ENCODE data around the gene ABCC8. TPM values are rescaled to one million over a fixed set of nuclear protein-coding genes. Genes with fewer than 3 reads are reported as not detected.

Gene ABCC8
- total and polyA plus RNA-seq, 2 donors (not counting 1 experiment from before 2014, with no cell fraction given), result 0.03 to 0.17 TPM

DNA sequence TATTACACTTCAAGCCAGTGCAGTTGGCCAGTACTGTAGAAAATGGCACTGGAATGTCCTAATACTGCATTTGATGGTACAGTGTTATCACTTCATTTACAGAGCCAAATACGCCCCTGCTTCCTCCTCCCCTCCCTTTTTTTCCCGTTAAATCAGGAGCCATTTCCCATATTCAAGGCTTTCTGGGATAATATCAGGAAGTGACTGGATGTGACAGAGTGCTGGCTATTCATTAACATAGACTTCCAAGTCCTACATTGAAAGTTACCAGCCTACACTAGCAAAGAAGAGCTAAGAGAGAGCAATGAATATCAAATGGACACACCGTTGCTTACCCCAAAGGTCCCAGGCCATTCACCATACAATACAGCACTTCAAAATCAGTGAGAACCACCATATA lies 32.1 kb upstream of the ABCC8 start:
- no peak overlapping the region for H3K4me2 ChIP-seq (replicated peaks; ENCODE audit: low read depth, low read length, poor library complexity, severe bottlenecking)
- POLR2A ChIA-PET, result no interaction called here
- no peaks in the 10 kb centered on the region for H3K36me3 ChIP-seq (replicated peaks in 1 of 2; ENCODE audit: control extremely low read depth in 1 of 2, control insufficient read depth in 1 of 2, extremely low read depth in 1 of 2, insufficient read depth in 2 of 2, low read length in 1 of 2)
- ATAC-seq (ENCODE audit: low read depth) (no peak), DNase-seq (no peak)
- Mint-ChIP-seq H3K4me1 (no peaks in the 10 kb centered on the region), H3K27ac (no peak overlapping the region), H3K4me3 (no peak overlapping the region), H3K9me3 (ENCODE audit: insufficient read depth) (no peaks in the 10 kb centered on the region), H3K27me3 (peaks cover 28% of the 10 kb centered on the region)
- H3K4me1 ChIP-seq (ENCODE audit: control insufficient read depth in 2 of 2, insufficient read depth in 2 of 2, low read length in 2 of 2), result no peaks in the 10 kb centered on the region
- H3K27ac ChIP-seq (ENCODE audit: low read length in 2 of 2), result no peak overlapping the region
- no peak overlapping the region for H3K4me3 ChIP-seq (ENCODE audit: control extremely low read depth in 1 of 5, extremely low read depth in 1 of 5, insufficient read depth in 1 of 5, low read depth in 2 of 5, low read length in 4 of 5)
- H3K9ac ChIP-seq (ENCODE audit: low read length), result no peak overlapping the region
- no peaks in the 10 kb centered on the region for H3K79me2 ChIP-seq (ENCODE audit: control insufficient read depth, insufficient read depth, low read length)
- TF ChIP-seq, protein P1, sequence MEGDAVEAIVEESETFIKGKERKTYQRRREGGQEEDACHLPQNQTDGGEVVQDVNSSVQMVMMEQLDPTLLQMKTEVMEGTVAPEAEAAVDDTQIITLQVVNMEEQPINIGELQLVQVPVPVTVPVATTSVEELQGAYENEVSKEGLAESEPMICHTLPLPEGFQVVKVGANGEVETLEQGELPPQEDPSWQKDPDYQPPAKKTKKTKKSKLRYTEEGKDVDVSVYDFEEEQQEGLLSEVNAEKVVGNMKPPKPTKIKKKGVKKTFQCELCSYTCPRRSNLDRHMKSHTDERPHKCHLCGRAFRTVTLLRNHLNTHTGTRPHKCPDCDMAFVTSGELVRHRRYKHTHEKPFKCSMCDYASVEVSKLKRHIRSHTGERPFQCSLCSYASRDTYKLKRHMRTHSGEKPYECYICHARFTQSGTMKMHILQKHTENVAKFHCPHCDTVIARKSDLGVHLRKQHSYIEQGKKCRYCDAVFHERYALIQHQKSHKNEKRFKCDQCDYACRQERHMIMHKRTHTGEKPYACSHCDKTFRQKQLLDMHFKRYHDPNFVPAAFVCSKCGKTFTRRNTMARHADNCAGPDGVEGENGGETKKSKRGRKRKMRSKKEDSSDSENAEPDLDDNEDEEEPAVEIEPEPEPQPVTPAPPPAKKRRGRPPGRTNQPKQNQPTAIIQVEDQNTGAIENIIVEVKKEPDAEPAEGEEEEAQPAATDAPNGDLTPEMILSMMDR (IDR thresholded peaks at IDR 0.05), result no peak
- TF ChIP-seq EZH2 (IDR thresholded peaks at IDR 0.05; ENCODE audit: borderline replicate concordance, insufficient read depth, low read depth, low read length, poor library complexity, severe bottlenecking), result no peak
- CTCF ChIA-PET, result interaction anchor here (5.2 to 7.7 kb wide), 2 partner anchors 120 to 125 kb away, joined by 31 to 116 read pairs; partner anchors contain the start of gene KCNJ11
- H4K20me1 ChIP-seq (ENCODE audit: control insufficient read depth, insufficient read depth, low read length, poor library complexity, severe bottlenecking), result no peaks in the 10 kb centered on the region
- no peaks in the 10 kb centered on the region for H3K27me3 ChIP-seq (replicated peaks in 1 of 4; ENCODE audit: control extremely low read depth in 1 of 4, control insufficient read depth in 3 of 4, insufficient read depth in 4 of 4, low read length in 3 of 4)
- intact Hi-C loops (cut with micrococcal nuclease), result loop anchor here (10.0 kb wide), 1 partner anchor 564 kb away; no protein-coding TSS in a partner anchor
- no peaks in the 10 kb centered on the region for H3K9me3 ChIP-seq (ENCODE audit: control extremely low read depth in 1 of 3, control insufficient read depth in 2 of 3, insufficient read depth in 1 of 3, low read length in 2 of 3)
- WGBS (ENCODE audit: insufficient coverage), result no CpG with 5 or more reads among the region's 3 CpGs
- no peak overlapping the region for H2AFZ ChIP-seq (ENCODE audit: insufficient read depth, low read depth, low read length, poor library complexity, severe bottlenecking)

- H3K4me1 Mint-ChIP-seq, result no peaks in the 10 kb centered on the region
- TF ChIP-seq, protein P1 (IDR thresholded peaks at IDR 0.05), result no peak
- no peak for TF ChIP-seq EZH2 (IDR thresholded peaks at IDR 0.05; ENCODE audit: borderline replicate concordance, insufficient read depth, low read depth, low read length, poor library complexity, severe bottlenecking)
- Histone ChIP-seq H3K79me2 (ENCODE audit: control insufficient read depth, insufficient read depth, low read length) (no peaks in the 10 kb centered on the region), H3K4me2 (replicated peaks; ENCODE audit: low read depth, low read length, poor library complexity, severe bottlenecking) (no peak overlapping the region), H2AFZ (ENCODE audit: insufficient read depth, low read depth, low read length, poor library complexity, severe bottlenecking) (no peak overlapping the region), H3K9me3 (ENCODE audit: control extremely low read depth in 1 of 3, control insufficient read depth in 2 of 3, insufficient read depth in 1 of 3, low read length in 2 of 3) (no peaks in the 10 kb centered on the region), H4K20me1 (ENCODE audit: control insufficient read depth, insufficient read depth, low read length, poor library complexity, severe bottlenecking) (no peaks in the 10 kb centered on the region), H3K4me1 (ENCODE audit: control insufficient read depth in 2 of 2, insufficient read depth in 2 of 2, low read length in 2 of 2) (no peaks in the 10 kb centered on the region), H3K9ac (ENCODE audit: low read length) (no peak overlapping the region), H3K27ac (ENCODE audit: low read length in 2 of 2) (no peak overlapping the region), H3K36me3 (replicated peaks in 1 of 2; ENCODE audit: control extremely low read depth in 1 of 2, control insufficient read depth in 1 of 2, extremely low read depth in 1 of 2, insufficient read depth in 2 of 2, low read length in 1 of 2) (no peaks in the 10 kb centered on the region), H3K27me3 (replicated peaks in 1 of 4; ENCODE audit: control extremely low read depth in 1 of 4, control insufficient read depth in 3 of 4, insufficient read depth in 4 of 4, low read length in 3 of 4) (no peaks in the 10 kb centered on the region), H3K4me3 (ENCODE audit: control extremely low read depth in 1 of 5, extremely low read depth in 1 of 5, insufficient read depth in 1 of 5, low read depth in 2 of 5, low read length in 4 of 5) (no peak overlapping the region)
- ATAC-seq (ENCODE audit: low read depth) (no peak), DNase-seq (no peak)
- intact Hi-C loops (cut with micrococcal nuclease), result loop anchor here (10.0 kb wide), 1 partner anchor 564 kb away; no protein-coding TSS in a partner anchor
- no peak overlapping the region for H3K4me3 Mint-ChIP-seq
- 91% methylated on average over 1 of the region's 3 CpGs for WGBS (ENCODE audit: insufficient coverage)
- POLR2A ChIA-PET, result no interaction called here
- H3K27ac Mint-ChIP-seq, result no peak overlapping the region
- peaks cover 28% of the 10 kb centered on the region for H3K27me3 Mint-ChIP-seq
- CTCF ChIA-PET, result interaction anchor here (1.0 to 7.7 kb wide), 3 partner anchors 14 to 125 kb away, joined by 4 to 116 read pairs (median 31); partner anchors contain the start of gene KCNJ11
- H3K9me3 Mint-ChIP-seq (ENCODE audit: insufficient read depth), result no peaks in the 10 kb centered on the region
Observed at GRCh38 chr11:17508306-17508705, 31.7 kb upstream of the ABCC8 start.

Data from B cell (primary cell).